Measurements from ENCODE around the gene PTGIS.

DNA sequence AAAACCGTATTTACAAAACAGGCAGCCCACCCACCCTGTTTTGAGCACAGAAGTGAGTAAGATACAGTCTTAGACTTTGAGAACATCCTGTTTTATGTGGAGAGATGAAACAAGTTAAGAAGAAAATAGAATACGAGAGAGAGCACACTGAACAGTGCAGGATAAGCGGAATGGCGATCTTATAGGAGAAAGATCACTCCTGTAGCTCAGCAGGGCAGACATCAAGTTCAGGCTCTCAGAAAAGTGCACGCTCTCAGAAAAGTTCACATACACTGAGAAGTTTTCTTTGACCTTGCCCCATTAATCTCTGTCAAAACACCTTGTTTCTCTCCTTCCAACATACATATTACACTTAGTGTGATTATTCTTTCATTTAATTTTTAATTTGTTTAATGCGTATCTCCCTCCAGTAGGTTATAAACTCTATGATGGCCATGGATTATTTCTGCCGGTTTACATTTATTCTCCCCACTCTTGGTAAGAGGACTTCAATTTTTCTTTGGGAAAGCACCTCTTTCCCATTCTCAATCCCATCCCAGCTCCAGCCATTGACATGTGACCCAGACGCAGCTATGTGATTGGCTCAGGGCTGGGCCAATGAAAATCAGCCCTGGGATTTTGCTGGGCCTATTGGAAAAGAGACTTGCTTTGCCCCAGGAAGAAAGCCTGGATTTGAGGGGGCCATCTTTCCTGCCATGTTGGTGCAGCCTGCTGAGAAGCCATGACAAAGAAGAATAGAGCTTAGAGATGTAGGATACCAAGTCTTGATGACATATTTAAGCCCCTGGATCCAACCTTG, 101.6 kb downstream of the PTGIS start:
- TF ChIP-seq, protein P1, sequence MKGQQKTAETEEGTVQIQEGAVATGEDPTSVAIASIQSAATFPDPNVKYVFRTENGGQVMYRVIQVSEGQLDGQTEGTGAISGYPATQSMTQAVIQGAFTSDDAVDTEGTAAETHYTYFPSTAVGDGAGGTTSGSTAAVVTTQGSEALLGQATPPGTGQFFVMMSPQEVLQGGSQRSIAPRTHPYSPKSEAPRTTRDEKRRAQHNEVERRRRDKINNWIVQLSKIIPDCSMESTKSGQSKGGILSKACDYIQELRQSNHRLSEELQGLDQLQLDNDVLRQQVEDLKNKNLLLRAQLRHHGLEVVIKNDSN (IDR thresholded peaks at IDR 0.05): peak; percentile 55
- TF ChIP-seq TAF1 (IDR thresholded peaks at IDR 0.05; ENCODE audit: low read depth) (no peak), EP300 (IDR thresholded peaks at IDR 0.05; ENCODE audit: borderline replicate concordance) (no peak), EGR1 (IDR thresholded peaks at IDR 0.05) (no peak), NFIC (IDR thresholded peaks at IDR 0.05) (no peak)
- TF ChIP-seq, protein P2, sequence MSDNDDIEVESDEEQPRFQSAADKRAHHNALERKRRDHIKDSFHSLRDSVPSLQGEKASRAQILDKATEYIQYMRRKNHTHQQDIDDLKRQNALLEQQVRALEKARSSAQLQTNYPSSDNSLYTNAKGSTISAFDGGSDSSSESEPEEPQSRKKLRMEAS (IDR thresholded peaks at IDR 0.05): no peak
- TF ChIP-seq, protein P3, sequence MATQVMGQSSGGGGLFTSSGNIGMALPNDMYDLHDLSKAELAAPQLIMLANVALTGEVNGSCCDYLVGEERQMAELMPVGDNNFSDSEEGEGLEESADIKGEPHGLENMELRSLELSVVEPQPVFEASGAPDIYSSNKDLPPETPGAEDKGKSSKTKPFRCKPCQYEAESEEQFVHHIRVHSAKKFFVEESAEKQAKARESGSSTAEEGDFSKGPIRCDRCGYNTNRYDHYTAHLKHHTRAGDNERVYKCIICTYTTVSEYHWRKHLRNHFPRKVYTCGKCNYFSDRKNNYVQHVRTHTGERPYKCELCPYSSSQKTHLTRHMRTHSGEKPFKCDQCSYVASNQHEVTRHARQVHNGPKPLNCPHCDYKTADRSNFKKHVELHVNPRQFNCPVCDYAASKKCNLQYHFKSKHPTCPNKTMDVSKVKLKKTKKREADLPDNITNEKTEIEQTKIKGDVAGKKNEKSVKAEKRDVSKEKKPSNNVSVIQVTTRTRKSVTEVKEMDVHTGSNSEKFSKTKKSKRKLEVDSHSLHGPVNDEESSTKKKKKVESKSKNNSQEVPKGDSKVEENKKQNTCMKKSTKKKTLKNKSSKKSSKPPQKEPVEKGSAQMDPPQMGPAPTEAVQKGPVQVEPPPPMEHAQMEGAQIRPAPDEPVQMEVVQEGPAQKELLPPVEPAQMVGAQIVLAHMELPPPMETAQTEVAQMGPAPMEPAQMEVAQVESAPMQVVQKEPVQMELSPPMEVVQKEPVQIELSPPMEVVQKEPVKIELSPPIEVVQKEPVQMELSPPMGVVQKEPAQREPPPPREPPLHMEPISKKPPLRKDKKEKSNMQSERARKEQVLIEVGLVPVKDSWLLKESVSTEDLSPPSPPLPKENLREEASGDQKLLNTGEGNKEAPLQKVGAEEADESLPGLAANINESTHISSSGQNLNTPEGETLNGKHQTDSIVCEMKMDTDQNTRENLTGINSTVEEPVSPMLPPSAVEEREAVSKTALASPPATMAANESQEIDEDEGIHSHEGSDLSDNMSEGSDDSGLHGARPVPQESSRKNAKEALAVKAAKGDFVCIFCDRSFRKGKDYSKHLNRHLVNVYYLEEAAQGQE (IDR thresholded peaks at IDR 0.05; ENCODE audit: low read depth): no peak

Measured in Ishikawa (cell line).